ENCODE results near the gene DBF4B.

DBF4B gene

DNA sequence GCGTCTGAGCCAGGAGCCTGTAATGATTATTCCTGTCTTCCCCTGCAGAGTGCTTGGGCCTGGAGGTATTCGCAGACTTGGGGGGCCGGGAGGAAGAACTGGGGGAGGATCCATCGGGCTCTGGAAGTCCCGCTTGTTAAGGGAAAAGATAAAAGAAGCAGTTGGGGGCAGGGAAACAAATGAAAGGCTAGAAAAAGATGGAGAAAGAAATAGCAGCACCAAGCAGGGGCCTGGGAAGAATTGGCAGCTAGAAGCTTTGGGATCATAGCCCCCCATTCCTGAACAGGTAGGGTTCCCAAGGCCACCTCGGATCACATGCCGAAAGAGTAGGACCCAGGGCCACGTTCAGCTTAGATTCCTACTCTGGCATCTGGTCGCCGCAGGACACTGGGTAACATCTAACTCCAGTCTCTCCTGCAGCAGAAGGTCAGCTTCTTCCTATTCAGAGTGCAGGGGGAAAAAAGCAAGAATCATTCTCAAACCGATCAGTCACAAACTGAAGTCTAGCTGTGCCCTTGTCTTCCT is 73.9 kb downstream of the DBF4B start:
- DNase-seq (ENCODE audit: low spot score) = no peak
- no peaks in the 10 kb centered on the region for H3K36me3 Mint-ChIP-seq (ENCODE audit: low read depth)
- H3K9me3 Mint-ChIP-seq = no peaks in the 10 kb centered on the region
- H3K4me1 Mint-ChIP-seq (ENCODE audit: low read depth) = no peaks in the 10 kb centered on the region
- peaks cover 7% of the 10 kb centered on the region for H3K27me3 Mint-ChIP-seq (ENCODE audit: low read depth)
- H3K27ac Mint-ChIP-seq = no peak overlapping the region
- no peak overlapping the region for H3K4me3 Mint-ChIP-seq

DNA sequence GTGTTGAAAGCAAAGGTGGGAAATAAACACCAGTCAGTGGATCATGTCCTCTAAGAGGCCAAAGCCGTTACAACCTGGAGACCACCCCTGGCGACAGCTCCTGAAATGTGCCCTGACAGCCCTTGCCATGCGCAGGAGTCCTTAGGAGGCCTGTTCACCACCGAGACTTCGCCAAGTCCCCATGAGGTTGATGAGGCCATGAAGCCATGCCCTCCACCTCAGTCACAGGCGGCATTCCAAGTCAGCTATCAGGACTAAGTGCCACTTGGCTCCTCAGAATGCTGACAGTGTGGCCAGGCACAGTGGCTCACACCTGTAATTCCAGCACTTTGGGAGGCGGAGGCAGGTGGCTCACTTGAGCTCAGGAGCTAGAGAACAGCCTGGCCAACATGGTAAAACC is 77.5 kb downstream of the DBF4B start:
- Mint-ChIP-seq H3K4me3 (no peak overlapping the region), H3K9me3 (no peaks in the 10 kb centered on the region), H3K27ac (no peak overlapping the region), H3K27me3 (ENCODE audit: low read depth) (peaks cover 5% of the 10 kb centered on the region), H3K4me1 (ENCODE audit: low read depth) (no peaks in the 10 kb centered on the region), H3K36me3 (ENCODE audit: low read depth) (no peaks in the 10 kb centered on the region)
- no peak for DNase-seq (ENCODE audit: low spot score)

DNA sequence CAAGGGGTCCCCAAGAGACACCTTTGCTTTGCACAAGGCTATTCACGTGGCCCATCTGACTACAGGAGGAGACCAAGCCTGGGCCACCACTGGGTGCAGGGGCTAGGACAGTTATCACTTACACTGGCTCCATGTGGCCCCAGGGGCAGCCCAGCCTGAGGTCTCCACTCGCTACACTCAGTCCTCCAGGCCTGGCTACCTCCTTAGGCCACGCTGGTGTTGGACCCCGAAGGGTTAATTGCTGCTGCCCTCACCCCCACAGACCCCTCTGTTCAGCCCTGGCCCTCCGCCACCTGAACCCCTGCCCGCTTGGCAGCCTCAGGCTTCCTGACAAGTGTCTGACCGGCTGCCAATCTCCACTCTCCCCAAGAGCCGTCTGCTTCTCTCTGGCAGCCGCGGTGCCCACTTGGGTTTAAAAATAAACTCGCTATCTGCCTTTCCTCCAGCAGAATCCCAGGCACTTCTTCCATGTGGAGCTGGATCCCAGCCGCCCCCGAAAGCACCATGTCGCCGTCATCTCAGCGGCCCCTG is 78.2 kb downstream of the DBF4B start:
- Mint-ChIP-seq H3K27me3 (ENCODE audit: low read depth) (peaks cover 5% of the 10 kb centered on the region), H3K27ac (no peak overlapping the region), H3K9me3 (no peaks in the 10 kb centered on the region), H3K4me1 (ENCODE audit: low read depth) (no peaks in the 10 kb centered on the region), H3K36me3 (ENCODE audit: low read depth) (no peaks in the 10 kb centered on the region), H3K4me3 (no peak overlapping the region)
- DNase-seq (ENCODE audit: low spot score) = no peak

DNA sequence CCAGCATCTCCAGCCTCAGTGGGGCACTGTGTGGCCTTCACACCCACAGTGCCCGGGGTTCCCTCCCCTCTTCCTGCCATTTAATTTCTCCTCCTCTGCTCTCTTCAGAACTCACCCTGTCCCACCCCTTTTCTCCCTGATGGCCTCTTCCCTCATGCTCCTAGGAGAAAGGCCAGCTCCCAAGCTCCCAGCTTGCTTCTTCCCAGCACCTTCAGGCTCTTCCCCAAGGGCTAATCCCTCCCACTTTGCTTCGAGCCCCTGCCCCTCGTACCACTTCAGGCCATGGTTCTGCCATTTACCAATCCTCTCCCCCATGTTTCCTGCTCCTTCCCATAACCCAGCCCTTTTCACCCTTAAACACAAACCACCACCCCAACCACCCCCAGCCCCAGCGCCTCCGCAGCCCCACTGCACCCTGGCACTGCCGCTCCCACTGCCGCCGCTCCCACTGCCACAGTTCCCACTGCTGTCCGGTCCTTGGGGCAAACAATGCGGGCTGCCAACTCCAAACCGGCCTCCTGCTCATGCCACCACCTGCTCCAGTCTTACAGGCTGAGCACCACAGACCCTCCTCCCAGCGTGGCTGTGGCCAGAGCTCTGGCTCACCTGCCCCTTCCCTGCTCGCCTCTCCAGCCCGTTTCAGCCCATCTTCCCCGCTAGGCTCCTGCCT is 78.9 kb downstream of the DBF4B start:
- Mint-ChIP-seq H3K4me3 (no peak overlapping the region), H3K9me3 (no peaks in the 10 kb centered on the region), H3K27ac (no peak overlapping the region), H3K4me1 (ENCODE audit: low read depth) (no peaks in the 10 kb centered on the region), H3K27me3 (ENCODE audit: low read depth) (peaks cover 5% of the 10 kb centered on the region), H3K36me3 (ENCODE audit: low read depth) (no peaks in the 10 kb centered on the region)
- DNase-seq (ENCODE audit: low spot score) = no peak

DNA sequence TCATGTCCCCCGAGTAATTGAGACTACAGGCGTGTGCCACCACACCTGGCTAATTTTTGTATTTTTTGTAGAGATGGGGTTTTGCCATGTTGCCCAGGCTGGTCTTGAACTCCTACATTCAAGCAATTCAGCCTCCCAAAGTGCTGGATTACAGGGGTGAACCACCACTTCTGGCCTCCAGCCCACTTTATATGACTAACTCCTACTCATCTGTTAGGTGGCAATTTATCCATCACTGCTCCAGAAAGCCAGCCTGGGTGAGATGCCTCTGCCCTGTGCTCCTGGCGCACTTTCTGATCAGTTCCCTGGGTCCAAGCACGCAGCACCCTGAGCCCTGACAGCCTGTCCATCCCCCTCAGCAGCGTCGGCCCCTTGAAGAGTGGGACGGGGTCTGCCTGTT is 79.7 kb downstream of the DBF4B start:
- Mint-ChIP-seq H3K4me1 (ENCODE audit: low read depth) (no peaks in the 10 kb centered on the region), H3K4me3 (no peak overlapping the region), H3K27ac (no peak overlapping the region), H3K9me3 (no peaks in the 10 kb centered on the region), H3K36me3 (ENCODE audit: low read depth) (no peaks in the 10 kb centered on the region), H3K27me3 (ENCODE audit: low read depth) (peaks cover 5% of the 10 kb centered on the region)
- DNase-seq (ENCODE audit: low spot score) = no peak

DNA sequence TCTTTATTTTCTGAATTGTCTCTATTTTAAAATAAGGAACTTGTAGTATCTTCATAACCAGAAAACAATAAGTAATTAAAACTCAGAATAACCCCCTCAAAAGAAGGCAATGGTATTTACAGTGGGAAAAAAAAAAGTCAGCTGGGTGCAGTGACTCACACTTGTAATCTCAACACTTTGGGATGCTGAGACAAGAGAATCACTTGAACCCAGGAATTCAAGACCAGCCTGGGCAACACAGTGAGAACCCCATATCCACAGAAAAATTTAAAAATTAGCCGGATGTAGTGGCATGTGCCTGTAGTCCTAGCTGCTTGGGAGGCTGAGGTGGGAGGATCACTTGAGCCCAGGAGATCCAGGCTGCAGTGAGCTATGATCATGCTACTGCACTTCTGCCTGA is 83.8 kb downstream of the DBF4B start:
- DNase-seq (ENCODE audit: low spot score) = no peak
- Mint-ChIP-seq H3K9me3 (no peaks in the 10 kb centered on the region), H3K36me3 (ENCODE audit: low read depth) (no peaks in the 10 kb centered on the region)

DNA sequence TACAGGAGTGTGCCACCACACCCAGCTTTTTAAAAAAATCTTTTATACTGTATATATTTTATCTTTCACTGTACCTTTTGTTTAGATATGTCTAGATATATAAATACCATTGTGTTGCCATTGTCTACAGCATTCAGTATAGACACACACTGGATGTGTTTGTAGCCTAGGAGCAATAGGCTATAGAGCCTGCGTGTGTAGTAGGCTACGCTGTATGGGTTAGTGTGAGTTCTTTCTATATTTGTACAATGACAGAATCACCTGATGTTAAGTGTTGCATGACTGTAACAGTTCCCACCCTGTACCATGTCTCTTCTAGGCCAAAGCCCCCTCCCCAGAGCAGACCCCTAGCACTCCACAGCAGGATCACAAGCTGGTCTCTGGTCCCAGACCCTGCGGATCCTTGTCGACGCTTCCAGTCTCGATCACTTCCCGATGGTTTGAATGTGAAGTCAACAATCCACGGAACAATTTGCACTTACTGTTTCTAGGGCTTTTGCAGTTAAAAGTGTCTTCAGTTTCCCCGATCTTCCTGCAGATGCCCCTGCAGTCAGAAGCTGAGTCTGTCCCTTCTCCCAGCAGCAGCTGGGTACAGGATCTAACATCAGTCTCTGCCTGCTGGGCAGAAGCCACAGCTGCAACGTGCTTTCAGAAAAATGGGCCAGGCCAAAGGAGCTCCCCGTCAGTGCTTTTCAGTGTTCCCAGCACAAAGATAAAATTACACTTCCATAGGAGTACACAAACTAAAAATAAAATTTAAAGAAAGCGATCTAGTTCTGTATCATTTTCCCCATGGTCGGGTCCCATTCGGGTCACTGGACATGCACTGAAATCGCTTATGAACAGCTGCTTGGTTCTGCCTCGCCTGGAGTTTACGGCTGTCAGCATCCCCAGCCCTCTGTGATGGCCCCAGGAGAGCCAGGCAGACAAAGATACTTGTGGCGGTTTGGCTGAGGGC is 85.7 kb downstream of the DBF4B start:
- Mint-ChIP-seq H3K9me3 (no peaks in the 10 kb centered on the region), H3K4me1 (ENCODE audit: low read depth) (peaks cover 14% of the 10 kb centered on the region), H3K36me3 (ENCODE audit: low read depth) (no peaks in the 10 kb centered on the region), H3K4me3 (no peak overlapping the region), H3K27me3 (ENCODE audit: low read depth) (peaks cover 3% of the 10 kb centered on the region), H3K27ac (no peak overlapping the region)
- DNase-seq (ENCODE audit: low spot score) = no peak

More for the DNA sequence above, 83.8 kb downstream of the DBF4B start:
- no peak overlapping the region for H3K27ac Mint-ChIP-seq
- no peaks in the 10 kb centered on the region for H3K27me3 Mint-ChIP-seq (ENCODE audit: low read depth)
- H3K4me1 Mint-ChIP-seq (ENCODE audit: low read depth) = peaks cover 3% of the 10 kb centered on the region
- H3K4me3 Mint-ChIP-seq = no peak overlapping the region

DNA sequence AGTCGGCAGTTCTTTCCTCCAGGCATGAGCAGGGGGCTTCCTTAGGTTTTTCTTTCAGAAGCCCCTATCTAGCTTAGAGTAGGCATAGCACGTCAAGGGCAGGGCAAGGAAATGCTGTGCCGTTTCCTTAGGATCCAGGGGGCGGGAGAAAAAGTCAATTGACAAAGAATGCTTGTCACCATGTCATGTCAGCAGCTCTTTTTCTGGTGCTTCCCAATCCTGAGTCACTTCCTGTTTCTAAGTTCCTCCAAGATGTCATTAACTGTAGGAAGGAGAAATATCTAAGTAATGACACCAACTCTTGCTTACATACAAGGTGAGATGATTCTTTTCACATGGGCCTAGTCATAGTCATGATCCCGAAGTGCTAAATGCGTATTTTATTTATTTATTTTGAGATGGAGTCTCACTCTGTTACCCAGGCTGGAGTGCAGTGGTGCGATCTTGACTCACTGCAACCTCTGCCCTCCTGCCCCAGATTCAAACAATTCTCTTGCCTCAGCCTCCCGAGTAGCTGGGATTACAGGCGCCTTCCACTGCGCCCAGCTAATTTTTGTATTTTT is 86.5 kb downstream of the DBF4B start:
- no peak overlapping the region for H3K27ac Mint-ChIP-seq

DNA sequence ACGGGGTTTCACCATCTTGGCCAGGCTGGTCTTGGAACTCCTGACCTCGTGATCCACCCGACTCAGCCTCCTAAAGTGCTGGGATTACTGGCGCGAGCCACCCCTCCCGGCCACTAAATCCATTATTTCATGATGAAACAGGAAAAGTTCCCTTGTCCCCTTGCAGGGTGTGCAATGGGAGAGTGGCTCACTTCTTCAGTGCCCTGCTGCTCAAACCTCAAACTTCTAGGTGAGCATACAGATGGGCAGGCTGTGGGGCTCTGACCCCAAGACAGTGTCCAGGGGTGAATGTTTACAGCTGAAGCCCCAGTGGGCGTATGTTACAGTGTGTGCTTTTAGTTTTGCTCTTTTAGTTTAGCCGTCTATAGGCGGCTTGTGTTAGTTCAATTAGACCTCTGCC is 87.0 kb downstream of the DBF4B start:
- peaks cover 3% of the 10 kb centered on the region for H3K27me3 Mint-ChIP-seq (ENCODE audit: low read depth)
- no peaks in the 10 kb centered on the region for H3K36me3 Mint-ChIP-seq (ENCODE audit: low read depth)
- DNase-seq (ENCODE audit: low spot score) = no peak
- H3K4me3 Mint-ChIP-seq = no peak overlapping the region
- H3K9me3 Mint-ChIP-seq = no peaks in the 10 kb centered on the region
- H3K4me1 Mint-ChIP-seq (ENCODE audit: low read depth) = peaks cover 14% of the 10 kb centered on the region
- no peak overlapping the region for H3K27ac Mint-ChIP-seq

More for the DNA sequence above, 86.5 kb downstream of the DBF4B start:
- Mint-ChIP-seq H3K27me3 (ENCODE audit: low read depth) (peaks cover 3% of the 10 kb centered on the region), H3K9me3 (no peaks in the 10 kb centered on the region), H3K4me3 (no peak overlapping the region), H3K4me1 (ENCODE audit: low read depth) (peaks cover 14% of the 10 kb centered on the region), H3K36me3 (ENCODE audit: low read depth) (no peaks in the 10 kb centered on the region)
- DNase-seq (ENCODE audit: low spot score) = no peak

DNA sequence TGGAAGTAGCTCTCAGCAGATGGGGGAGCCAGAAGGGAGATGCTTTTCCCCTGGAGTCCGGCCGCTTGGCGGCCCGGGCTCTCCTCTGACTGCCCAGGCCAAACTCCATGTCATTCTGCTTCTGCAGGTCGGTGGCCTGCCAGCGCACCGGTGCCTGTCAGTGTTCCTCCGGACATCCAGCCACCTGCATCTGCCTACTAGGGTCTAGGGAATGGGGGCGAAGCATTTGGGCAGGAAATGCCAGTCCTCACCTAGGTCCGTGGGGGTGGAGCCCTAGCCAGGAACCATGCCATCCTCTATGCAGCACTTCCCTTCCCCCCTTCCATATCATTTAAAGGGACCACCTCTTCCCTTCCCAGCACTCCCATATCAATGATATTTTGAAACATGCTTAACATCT is 87.5 kb downstream of the DBF4B start:
- H3K4me1 Mint-ChIP-seq (ENCODE audit: low read depth) = peaks cover 14% of the 10 kb centered on the region
- H3K27me3 Mint-ChIP-seq (ENCODE audit: low read depth) = peaks cover 3% of the 10 kb centered on the region
- no peak for DNase-seq (ENCODE audit: low spot score)
- no peak overlapping the region for H3K4me3 Mint-ChIP-seq
- H3K27ac Mint-ChIP-seq = no peak overlapping the region
- no peaks in the 10 kb centered on the region for H3K9me3 Mint-ChIP-seq
- H3K36me3 Mint-ChIP-seq (ENCODE audit: low read depth) = no peaks in the 10 kb centered on the region

DNA sequence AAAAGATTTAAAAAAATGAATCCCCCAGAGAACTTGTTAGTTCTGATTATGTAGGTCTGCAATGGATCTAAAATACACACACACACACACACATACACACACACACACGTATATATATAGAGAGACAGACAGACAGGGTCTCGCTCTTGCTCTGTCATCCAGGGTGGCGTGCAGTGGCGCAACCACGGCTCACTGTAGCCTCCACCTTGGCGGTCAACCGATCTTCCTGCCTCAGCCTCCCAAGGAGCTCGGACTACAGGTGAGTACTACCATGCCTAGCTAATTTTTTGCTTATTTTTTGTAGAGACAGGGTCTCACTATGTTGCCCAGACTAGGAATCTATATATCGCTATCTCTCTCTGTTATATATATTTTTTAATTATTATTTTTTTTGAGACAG is 88.3 kb downstream of the DBF4B start:
- H3K4me1 Mint-ChIP-seq (ENCODE audit: low read depth) = peaks cover 14% of the 10 kb centered on the region
- H3K4me3 Mint-ChIP-seq = no peak overlapping the region
- peaks cover 3% of the 10 kb centered on the region for H3K27me3 Mint-ChIP-seq (ENCODE audit: low read depth)
- DNase-seq (ENCODE audit: low spot score) = no peak
- H3K36me3 Mint-ChIP-seq (ENCODE audit: low read depth) = no peaks in the 10 kb centered on the region
- no peaks in the 10 kb centered on the region for H3K9me3 Mint-ChIP-seq
- no peak overlapping the region for H3K27ac Mint-ChIP-seq

DNA sequence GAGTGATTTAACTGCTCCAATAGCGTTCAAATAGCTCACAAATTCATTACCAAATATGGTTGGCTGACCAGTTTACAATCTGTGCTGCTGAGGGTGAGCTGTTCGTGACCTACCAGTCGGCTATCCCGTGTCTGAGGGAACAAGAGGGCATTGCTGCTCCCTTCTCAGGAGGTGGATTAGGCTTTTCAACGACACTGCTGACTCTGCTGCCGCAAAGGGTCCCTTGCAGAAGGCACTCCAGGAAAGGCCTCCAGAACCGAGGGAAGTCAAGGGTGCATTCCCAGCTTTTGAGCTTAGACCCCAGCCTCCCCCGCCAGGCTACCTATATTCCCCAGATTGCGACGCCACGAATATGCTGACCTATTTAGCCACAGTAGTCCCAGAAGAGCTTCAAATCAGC is 89.3 kb downstream of the DBF4B start:
- no peak for DNase-seq (ENCODE audit: low spot score)
- no peaks in the 10 kb centered on the region for H3K36me3 Mint-ChIP-seq (ENCODE audit: low read depth)
- H3K27me3 Mint-ChIP-seq (ENCODE audit: low read depth) = peaks cover 3% of the 10 kb centered on the region
- no peak overlapping the region for H3K27ac Mint-ChIP-seq
- no peak overlapping the region for H3K4me3 Mint-ChIP-seq
- H3K9me3 Mint-ChIP-seq = no peaks in the 10 kb centered on the region
- peaks cover 14% of the 10 kb centered on the region for H3K4me1 Mint-ChIP-seq (ENCODE audit: low read depth)

DNA sequence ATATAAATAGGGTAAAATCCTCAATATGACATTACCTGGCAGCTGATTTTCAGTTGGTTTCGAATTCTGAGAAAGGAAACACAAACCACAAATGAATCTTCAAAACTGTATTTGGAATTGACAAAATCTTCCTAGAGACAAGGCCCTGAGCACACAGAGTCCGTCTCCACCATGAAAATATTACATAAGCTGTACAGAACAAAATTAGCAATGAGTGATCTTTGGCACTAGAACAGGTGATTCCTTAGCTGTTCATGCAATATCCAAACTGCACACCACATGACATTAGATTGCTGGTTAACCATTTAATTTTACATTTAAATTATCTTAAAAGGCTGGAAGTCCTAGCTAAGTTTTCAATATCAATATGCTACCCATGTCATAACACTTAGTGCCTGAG is 89.9 kb downstream of the DBF4B start:
- no peaks in the 10 kb centered on the region for H3K36me3 Mint-ChIP-seq (ENCODE audit: low read depth)
- no peak overlapping the region for H3K27ac Mint-ChIP-seq
- H3K4me3 Mint-ChIP-seq = no peak overlapping the region
- H3K9me3 Mint-ChIP-seq = no peaks in the 10 kb centered on the region
- H3K4me1 Mint-ChIP-seq (ENCODE audit: low read depth) = peaks cover 14% of the 10 kb centered on the region
- no peak for DNase-seq (ENCODE audit: low spot score)
- peaks cover 5% of the 10 kb centered on the region for H3K27me3 Mint-ChIP-seq (ENCODE audit: low read depth)

Data from T-helper 2 cell treated with Interferon-gamma antibody and Interleukin-4, amounts not matched to agents 5 μg/mL and 100 μg/mL, for 36 hours (primary cell).